Heart left ventricle (tissue), 13 donors: Measurements from ENCODE around the gene RHOH.

Source experiments
- POLR2A ChIP-seq, 2 donors: fragments of 450-650 bp; IDR thresholded peaks; one replicate each; pipeline ENCODE4 v1.6.1; 2017; ENCODE audit warnings: antibody characterized with exemption in 2 of 2, mild to moderate bottlenecking in 2 of 2, moderate library complexity in 2 of 2
- TF ChIP-seq, protein P1 (sequence below), 12 donors: fragments of 200-600 bp; sonication (generic) in 4 of 12; IDR thresholded peaks; one replicate each; pipeline versions ENCODE4 v1.5.0 to v1.8.0; 2018 to 2022; ENCODE audit warnings: antibody characterized with exemption in 12 of 12, mild to moderate bottlenecking in 5 of 12
- donor health status: ischemic (EF 13 %, LVEDD 7.1; RV severe dilation, severe dysfunction).
- donor health status: DM: no; HTN: yes; CAD: no.
- donor health status: DM: no; HTN: no; CAD: no.
- donor health status: ischemic (EF 25% LVEDD 6.9; RV normal size, moderate dysfunction).
- donor health status: ischemic (EF 25% LVEDD 5.7; RV mildly dilated, moderate dysfunction).
- donor health status: ischemic (EF 35%, LVEDD 5.7; RV mildly dilated, moderate dysfunction).
- donor health status: nonischemic (EF 11% LVEDD 7.7; RV severe dilation, severe dysfunction).
- donor health status: DM: yes; HTN: yes; CAD: no.
- donor health status: PGD.
- donor health status: ischemic (EF 29% LVEDD 5.4; RV normal size, mild dysfunction).
- donor health status: nonischemic (EF 23%, LVEDD 6.1; RV moderate dilation, normal function).

DNA sequence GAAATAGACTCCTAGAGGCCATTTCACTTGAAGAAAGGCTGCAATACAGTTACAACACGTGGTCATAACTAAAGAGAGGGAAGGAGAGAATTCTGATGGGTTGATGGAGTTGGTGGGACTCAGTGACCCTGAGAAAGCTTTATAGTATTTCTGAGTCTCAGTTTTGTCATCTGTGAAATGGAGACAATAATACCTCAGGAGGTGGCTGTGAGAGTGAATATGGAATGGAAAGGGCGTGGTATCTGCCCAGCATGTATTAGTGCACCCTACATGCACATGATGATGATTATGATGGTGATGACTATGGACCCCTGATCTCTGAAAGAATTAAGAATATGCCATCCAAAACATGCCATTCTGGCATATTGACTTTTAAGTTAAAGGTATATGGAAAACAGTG is 66.0 kb downstream of the RHOH start:
- TF ChIP-seq, protein P1, sequence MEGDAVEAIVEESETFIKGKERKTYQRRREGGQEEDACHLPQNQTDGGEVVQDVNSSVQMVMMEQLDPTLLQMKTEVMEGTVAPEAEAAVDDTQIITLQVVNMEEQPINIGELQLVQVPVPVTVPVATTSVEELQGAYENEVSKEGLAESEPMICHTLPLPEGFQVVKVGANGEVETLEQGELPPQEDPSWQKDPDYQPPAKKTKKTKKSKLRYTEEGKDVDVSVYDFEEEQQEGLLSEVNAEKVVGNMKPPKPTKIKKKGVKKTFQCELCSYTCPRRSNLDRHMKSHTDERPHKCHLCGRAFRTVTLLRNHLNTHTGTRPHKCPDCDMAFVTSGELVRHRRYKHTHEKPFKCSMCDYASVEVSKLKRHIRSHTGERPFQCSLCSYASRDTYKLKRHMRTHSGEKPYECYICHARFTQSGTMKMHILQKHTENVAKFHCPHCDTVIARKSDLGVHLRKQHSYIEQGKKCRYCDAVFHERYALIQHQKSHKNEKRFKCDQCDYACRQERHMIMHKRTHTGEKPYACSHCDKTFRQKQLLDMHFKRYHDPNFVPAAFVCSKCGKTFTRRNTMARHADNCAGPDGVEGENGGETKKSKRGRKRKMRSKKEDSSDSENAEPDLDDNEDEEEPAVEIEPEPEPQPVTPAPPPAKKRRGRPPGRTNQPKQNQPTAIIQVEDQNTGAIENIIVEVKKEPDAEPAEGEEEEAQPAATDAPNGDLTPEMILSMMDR (IDR thresholded peaks at IDR 0.05): no peak
- TF ChIP-seq POLR2A (IDR thresholded peaks at IDR 0.05): no peak
